ENCODE measurements around the gene NRP2.

- TF ChIP-seq POLR2A (IDR thresholded peaks at IDR 0.05; ENCODE audit: low read depth, low read length) = no peak
- no peak for TF ChIP-seq POLR2AphosphoS5 (IDR thresholded peaks at IDR 0.05; ENCODE audit: low read depth, low read length)
- TF ChIP-seq TAF1 (IDR thresholded peaks at IDR 0.05; ENCODE audit: borderline replicate concordance, low read depth, low read length) = no peak
These were observed 85.3 kb downstream of the NRP2 start for GRCh38 chr2:205767617-205768016.
